Measurements from ENCODE around the gene IL17F.

- TF ChIP-seq CTCF (conservative IDR thresholded peaks at IDR 0.05 in 1 of 2, IDR thresholded peaks at IDR 0.05 in 1 of 2; ENCODE audit: low read depth in 1 of 2, low read length in 2 of 2) (peak; percentile 19 to 52), EZH2 (IDR thresholded peaks at IDR 0.05; ENCODE audit: low read length, missing control alignments) (no peak)
These were observed 10.1 kb downstream of the IL17F start for GRCh38 chr6:52233975-52234823.
